Activated T-helper 2 cell treated with anti-CD3 and anti-CD28 coated beads, Interferon-gamma antibody, Interleukin-2, Interleukin-4, amounts not matched to agents 10 μg/mL and 5 μg/mL and 100 μg/mL, durations not matched to agents 14 hours and 24 hours and 36 hours (primary cell): ENCODE results near the gene IRF3. TPM values are rescaled to one million over a fixed set of nuclear protein-coding genes. Genes with fewer than 3 reads are reported as not detected.
A peak's percentile ranks its signal among the peaks of the same experiment; 100 is the strongest.

Experiments used
- DNase-seq: peaks from one replicate; pipeline ENCODE4 v3.0.0; 2021; ENCODE audit warnings: low spot score
- H3K27ac Mint-ChIP-seq: one replicate; pipeline ENCODE4 v1.8.0; 2021; ENCODE audit warnings: mixed read lengths
- H3K27me3 Mint-ChIP-seq: one replicate; pipeline ENCODE4 v1.8.0; 2021; ENCODE audit warnings: low read depth, mixed read lengths
- H3K36me3 Mint-ChIP-seq: one replicate; pipeline ENCODE4 v1.8.0; 2021; ENCODE audit warnings: low read depth, mixed read lengths
- H3K4me1 Mint-ChIP-seq: one replicate; pipeline ENCODE4 v1.8.0; 2021; ENCODE audit warnings: low read depth, mixed read lengths
- H3K4me3 Mint-ChIP-seq: one replicate; pipeline ENCODE4 v1.8.0; 2021; ENCODE audit warnings: low read depth, mild to moderate bottlenecking, moderate library complexity, mixed read lengths
- H3K9me3 Mint-ChIP-seq: one replicate; pipeline ENCODE4 v1.8.0; 2021; ENCODE audit warnings: mixed read lengths
- intact Hi-C: fragments of 100-400 bp; cut with micrococcal nuclease; formaldehyde crosslinking; loops from one replicate; pipeline ENCODE4 v1.15.1; 2023
- total RNA-seq: library from RNA; stranded (reverse); gene quantifications from 2 replicates; pipeline ENCODE4 v1.2.3, GENCODE V29; 2022

IRF3 gene
- total RNA-seq, 1 donor from 2014 or later, result 135 TPM

- Mint-ChIP-seq H3K4me1 (peaks cover 23% of the 10 kb centered on the region), H3K9me3 (no peaks in the 10 kb centered on the region), H3K4me3 (peak overlapping the region; percentile 98), H3K36me3 (peaks cover 28% of the 10 kb centered on the region), H3K27ac (peak overlapping the region; percentile 96), H3K27me3 (no peaks in the 10 kb centered on the region)
- DNase-seq, result peak; percentile 37
- intact Hi-C loops, result loop anchor here (1.0 to 5.0 kb wide), 6 partner anchors 11 to 191 kb away; partner anchors contain the start of genes AP2A1, BCL2L12, IRF3 and PNKP
Measured at GRCh38 chr19:49676136-49676783, 10.6 kb upstream of the IRF3 start.

- peaks cover 12% of the 10 kb centered on the region for H3K4me1 Mint-ChIP-seq
- intact Hi-C loops, result no loop called here
- H3K9me3 Mint-ChIP-seq, result no peaks in the 10 kb centered on the region
- H3K4me3 Mint-ChIP-seq, result no peak overlapping the region
- peak overlapping the region; percentile 29 for H3K27ac Mint-ChIP-seq
- DNase-seq, result peak; percentile 68
- peaks cover 18% of the 10 kb centered on the region for H3K36me3 Mint-ChIP-seq
- no peaks in the 10 kb centered on the region for H3K27me3 Mint-ChIP-seq
Measured at GRCh38 chr19:49672131-49672919, 6.7 kb upstream of the IRF3 start.

- H3K9me3 Mint-ChIP-seq, result no peaks in the 10 kb centered on the region
- peaks cover 17% of the 10 kb centered on the region for H3K4me1 Mint-ChIP-seq
- peaks cover 18% of the 10 kb centered on the region for H3K36me3 Mint-ChIP-seq
- no peaks in the 10 kb centered on the region for H3K27me3 Mint-ChIP-seq
- DNase-seq, result no peak
- no peak overlapping the region for H3K4me3 Mint-ChIP-seq
- no peak overlapping the region for H3K27ac Mint-ChIP-seq
- intact Hi-C loops, result loop anchor here (10.0 kb wide), 1 partner anchor 145 kb away; the partner anchor contains the start of genes FUZ and MED25
Measured at GRCh38 chr19:49669516-49669915, 3.9 kb upstream of the IRF3 start.

- Mint-ChIP-seq H3K4me3 (peak overlapping the region; percentile 95), H3K36me3 (peaks cover 29% of the 10 kb centered on the region), H3K27me3 (no peaks in the 10 kb centered on the region), H3K27ac (peak overlapping the region; percentile 9), H3K4me1 (peaks cover 27% of the 10 kb centered on the region), H3K9me3 (no peaks in the 10 kb centered on the region)
- DNase-seq, result no peak
- intact Hi-C loops, result loop anchor here (10.0 kb wide), 1 partner anchor 147 kb away; the partner anchor contains the start of genes FUZ and MED25
Measured at GRCh38 chr19:49667473-49667872, 1.8 kb upstream of the IRF3 start.

GRCh38 chr19:49666120-49666444 lies 425 bp upstream of the IRF3 start:
- Mint-ChIP-seq H3K27ac (peak overlapping the region; percentile 87), H3K4me1 (peaks cover 20% of the 10 kb centered on the region), H3K4me3 (peak overlapping the region; percentile 95), H3K36me3 (peaks cover 31% of the 10 kb centered on the region), H3K27me3 (no peaks in the 10 kb centered on the region), H3K9me3 (no peaks in the 10 kb centered on the region)
- intact Hi-C loops, result loop anchor here (10.0 kb wide), 1 partner anchor 149 kb away; the partner anchor contains the start of genes FUZ and MED25
- no peak for DNase-seq

- Mint-ChIP-seq H3K9me3 (no peaks in the 10 kb centered on the region), H3K27ac (peak overlapping the region; percentile 87), H3K36me3 (peaks cover 33% of the 10 kb centered on the region), H3K27me3 (no peaks in the 10 kb centered on the region), H3K4me3 (peak overlapping the region; percentile 95), H3K4me1 (peaks cover 20% of the 10 kb centered on the region)
- intact Hi-C loops, result loop anchor here (1.0 to 10.0 kb wide), 2 partner anchors 11 to 150 kb away; partner anchors contain the start of genes FUZ and MED25
- DNase-seq, result no peak
Measured at GRCh38 chr19:49665036-49665350, 664 bp downstream of the IRF3 start.

GRCh38 chr19:49664171-49665035 lies 1.3 kb downstream of the IRF3 start:
- H3K4me1 Mint-ChIP-seq, result peaks cover 20% of the 10 kb centered on the region
- peak; percentile 79 for DNase-seq
- intact Hi-C loops, result loop anchor here (1.0 to 10.0 kb wide), 3 partner anchors 12 to 150 kb away; partner anchors contain the start of genes FUZ, MED25 and SCAF1
- no peaks in the 10 kb centered on the region for H3K9me3 Mint-ChIP-seq
- no peaks in the 10 kb centered on the region for H3K27me3 Mint-ChIP-seq
- H3K4me3 Mint-ChIP-seq, result peak overlapping the region; percentile 95
- H3K27ac Mint-ChIP-seq, result peak overlapping the region; percentile 87
- peaks cover 35% of the 10 kb centered on the region for H3K36me3 Mint-ChIP-seq

- intact Hi-C loops, result loop anchor here (10.0 kb wide), 1 partner anchor 152 kb away; the partner anchor contains the start of genes FUZ and MED25
- peak overlapping the region; percentile 95 for H3K4me3 Mint-ChIP-seq
- H3K27me3 Mint-ChIP-seq, result no peaks in the 10 kb centered on the region
- peaks cover 20% of the 10 kb centered on the region for H3K4me1 Mint-ChIP-seq
- peaks cover 39% of the 10 kb centered on the region for H3K36me3 Mint-ChIP-seq
- H3K27ac Mint-ChIP-seq, result peak overlapping the region; percentile 87
- no peak for DNase-seq
- no peaks in the 10 kb centered on the region for H3K9me3 Mint-ChIP-seq
Measured at GRCh38 chr19:49663224-49663623, 2.4 kb downstream of the IRF3 start.

GRCh38 chr19:49662011-49662410 lies 3.6 kb downstream of the IRF3 start:
- H3K9me3 Mint-ChIP-seq, result no peaks in the 10 kb centered on the region
- peaks cover 45% of the 10 kb centered on the region for H3K36me3 Mint-ChIP-seq
- no peak for DNase-seq
- no peak overlapping the region for H3K27ac Mint-ChIP-seq
- H3K4me3 Mint-ChIP-seq, result no peak overlapping the region
- no peaks in the 10 kb centered on the region for H3K27me3 Mint-ChIP-seq
- intact Hi-C loops, result loop anchor here (10.0 kb wide), 1 partner anchor 153 kb away; the partner anchor contains the start of genes FUZ and MED25
- peaks cover 14% of the 10 kb centered on the region for H3K4me1 Mint-ChIP-seq

- Mint-ChIP-seq H3K27ac (no peak overlapping the region), H3K27me3 (no peaks in the 10 kb centered on the region), H3K36me3 (peaks cover 54% of the 10 kb centered on the region), H3K4me1 (peaks cover 10% of the 10 kb centered on the region), H3K9me3 (no peaks in the 10 kb centered on the region), H3K4me3 (no peak overlapping the region)
- intact Hi-C loops, result loop anchor here (10.0 kb wide), 1 partner anchor 154 kb away; the partner anchor contains the start of genes FUZ and MED25
- DNase-seq, result no peak
Measured at GRCh38 chr19:49660338-49660961, 5.2 kb downstream of the IRF3 start.

GRCh38 chr19:49658566-49659442 lies 6.9 kb downstream of the IRF3 start:
- peaks cover 63% of the 10 kb centered on the region for H3K36me3 Mint-ChIP-seq
- H3K9me3 Mint-ChIP-seq, result no peaks in the 10 kb centered on the region
- no peak overlapping the region for H3K27ac Mint-ChIP-seq
- intact Hi-C loops, result no loop called here
- DNase-seq, result no peak
- no peak overlapping the region for H3K4me3 Mint-ChIP-seq
- H3K4me1 Mint-ChIP-seq, result peaks cover 6% of the 10 kb centered on the region
- no peaks in the 10 kb centered on the region for H3K27me3 Mint-ChIP-seq
